GM23338 (cell line): ENCODE results near the gene FOXJ2. TPM values are rescaled to one million over a fixed set of nuclear protein-coding genes. Genes with fewer than 3 reads are reported as not detected.

Experiments used
- ATAC-seq: fragments of 200-7000 bp; cut with Tn5 transposase; 3 replicates; pipeline ENCODE4 v1.9.1; 2020
- DNase-seq: peaks from one replicate; pipeline ENCODE4 v3.0.0-alpha.2; 2015; ENCODE audit warnings: low spot score
- H2AFZ ChIP-seq: fragments of 200-600 bp; sonication (generic); 2 replicates; pipeline ENCODE4 v1.8.0; 2016; ENCODE audit warnings: antibody characterized with exemption, mild to moderate bottlenecking, moderate library complexity
- H3F3A ChIP-seq: fragments of 200-600 bp; sonication (generic); replicated peaks from 2 replicates; pipeline ENCODE4 v1.8.0; 2017; ENCODE audit warnings: antibody characterized with exemption, mixed run types, low read depth
- H3K27ac ChIP-seq: fragments of 200-600 bp; sonication (generic); 2 replicates; pipeline ENCODE4 v1.6.1; 2016; ENCODE audit warnings: low read depth
- H3K27me3 ChIP-seq: fragments of 200-600 bp; sonication (generic); 2 replicates; pipeline ENCODE4 v1.8.0; 2016; ENCODE audit warnings: mild to moderate bottlenecking, mixed run types, moderate library complexity; ENCODE audit not compliant: insufficient read depth
- H3K36me3 ChIP-seq: fragments of 200-600 bp; sonication (generic); 2 replicates; pipeline ENCODE4 v1.8.0; 2016; ENCODE audit warnings: mild to moderate bottlenecking; ENCODE audit not compliant: insufficient read depth
- H3K4me1 ChIP-seq: fragments of 200-600 bp; sonication (generic); 2 replicates; pipeline ENCODE4 v1.8.0; 2016; ENCODE audit warnings: mild to moderate bottlenecking, moderate library complexity; ENCODE audit not compliant: insufficient read depth
- H3K4me2 ChIP-seq: fragments of 200-600 bp; sonication (generic); 2 replicates; pipeline ENCODE4 v1.7.1; 2017; ENCODE audit warnings: mixed run types
- H3K4me3 ChIP-seq: fragments of 200-600 bp; sonication (generic); 2 replicates; pipeline ENCODE4 v1.6.1; 2016; ENCODE audit warnings: mixed run types
- H3K79me2 ChIP-seq: fragments of 200-600 bp; sonication (generic); replicated peaks from 2 replicates; pipeline ENCODE4 v1.8.0; 2017; ENCODE audit warnings: mild to moderate bottlenecking; ENCODE audit not compliant: insufficient read depth
- H3K9me2 ChIP-seq: fragments of 200-600 bp; sonication (generic); 2 replicates; pipeline ENCODE4 v1.8.0; 2017; ENCODE audit not compliant: insufficient read depth
- H4K20me1 ChIP-seq: fragments of 200-600 bp; sonication (generic); replicated peaks from 2 replicates; pipeline ENCODE4 v1.8.0; 2017; ENCODE audit warnings: mild to moderate bottlenecking; ENCODE audit not compliant: insufficient read depth
- H3K27ac Mint-ChIP-seq: 2 replicates; pipeline ENCODE4 v1.8.0; 2020; ENCODE audit warnings: inconsistent platforms, mild to moderate bottlenecking, moderate library complexity, mixed read lengths
- H3K27me3 Mint-ChIP-seq: 3 replicates; pipeline ENCODE4 v1.8.0; 2022; ENCODE audit warnings: low read depth, mild to moderate bottlenecking, moderate library complexity, mixed read lengths, inconsistent platforms; ENCODE audit not compliant: insufficient read depth, poor library complexity
- H3K36me3 Mint-ChIP-seq: 3 replicates; pipeline ENCODE4 v1.8.0; 2021; ENCODE audit warnings: low read depth, mild to moderate bottlenecking, inconsistent platforms, moderate library complexity, mixed read lengths
- H3K4me1 Mint-ChIP-seq: 3 replicates; pipeline ENCODE4 v1.8.0; 2020; ENCODE audit warnings: mild to moderate bottlenecking, inconsistent platforms, mixed read lengths
- H3K4me3 Mint-ChIP-seq: 3 replicates; pipeline ENCODE4 v1.8.0; 2021; ENCODE audit warnings: moderate library complexity, mild to moderate bottlenecking, inconsistent platforms, mixed read lengths
- H3K9me3 Mint-ChIP-seq: 3 replicates; pipeline ENCODE4 v1.8.0; 2020; ENCODE audit warnings: moderate library complexity, mild to moderate bottlenecking, inconsistent platforms, mixed read lengths
- CREB1 ChIP-seq: fragments of 250-450 bp; sonication (Bioruptor Pico); IDR thresholded peaks from 2 replicates; pipeline ENCODE4 v1.5.0; 2020; ENCODE audit warnings: low read depth, mild to moderate bottlenecking, moderate library complexity
- CTCF ChIP-seq, 2 experiments: fragments of 200-600 bp in 1 of 2; sonication (generic) in 1 of 2; conservative IDR thresholded peaks; 2 replicates each; pipeline versions ENCODE4 v1.5.1 to v1.6.1; 2016 to 2017; ENCODE audit warnings: antibody characterized with exemption in 2 of 2, low read depth in 2 of 2, mild to moderate bottlenecking in 2 of 2, moderate library complexity in 1 of 2
- ETS1 ChIP-seq: IDR thresholded peaks from 2 replicates; pipeline ENCODE4 v1.6.1; 2016; ENCODE audit warnings: antibody characterized with exemption
- EZH2 ChIP-seq: fragments of 200-600 bp; sonication (generic); IDR thresholded peaks from one replicate; pipeline ENCODE4 v1.8.0; 2017; ENCODE audit warnings: antibody characterized with exemption, mild to moderate bottlenecking, low read depth; ENCODE audit not compliant: unreplicated experiment
- EZH2phosphoT487 ChIP-seq: fragments of 200-600 bp; sonication (generic); IDR thresholded peaks from one replicate; pipeline ENCODE4 v1.8.1; 2018; ENCODE audit warnings: antibody characterized with exemption; ENCODE audit not compliant: unreplicated experiment
- JUNB ChIP-seq: IDR thresholded peaks from one replicate; pipeline ENCODE4 v1.6.1; 2016; ENCODE audit warnings: antibody characterized with exemption; ENCODE audit not compliant: unreplicated experiment
- NANOG ChIP-seq: IDR thresholded peaks from 2 replicates; pipeline ENCODE4 v1.6.1; 2016; ENCODE audit warnings: antibody characterized with exemption, borderline replicate concordance
- POLR2AphosphoS5 ChIP-seq: IDR thresholded peaks from 2 replicates; pipeline ENCODE4 v1.6.1; 2016; ENCODE audit warnings: antibody characterized with exemption, low read depth
- REST ChIP-seq: IDR thresholded peaks from one replicate; pipeline ENCODE4 v1.6.1; 2018; ENCODE audit warnings: antibody characterized with exemption; ENCODE audit not compliant: unreplicated experiment
- STAT1 ChIP-seq: IDR thresholded peaks from one replicate; pipeline ENCODE4 v1.6.1; 2016; ENCODE audit warnings: antibody characterized with exemption; ENCODE audit not compliant: unreplicated experiment
- ZNF114 ChIP-seq: fragments of 250-450 bp; sonication (Bioruptor Pico); IDR thresholded peaks from 2 replicates; pipeline ENCODE4 v1.5.0; 2020; ENCODE audit warnings: mild to moderate bottlenecking, moderate library complexity
- ZNF331 ChIP-seq: fragments of 250-450 bp; sonication (Bioruptor Pico); IDR thresholded peaks from 2 replicates; pipeline ENCODE4 v1.5.0; 2020; ENCODE audit warnings: low read depth, mild to moderate bottlenecking, moderate library complexity
- polyA plus RNA-seq: library from polyadenylated mRNA; unstranded; fragments of >200 nt; fragmentation: Nextera tagmentation; extraction: Ambion mirVana; gene quantifications from 2 replicates; pipeline ENCODE4 v1.2.1, GENCODE V29; 2016
- total RNA-seq: library from RNA; depleted of rRNA; stranded (reverse); fragments of >200 nt; shearing (Covaris generic); gene quantifications from 2 replicates; pipeline ENCODE4 v1.2.3, GENCODE V29; 2014
- TF ChIP-seq, protein P1 (sequence below): fragments of 250-450 bp; sonication (Bioruptor Pico); IDR thresholded peaks from 2 replicates; pipeline ENCODE4 v1.5.0; 2020; ENCODE audit warnings: mild to moderate bottlenecking, moderate library complexity

The FOXJ2 gene
- total and polyA plus RNA-seq, 2 experiments from 2014 or later: 4.9 to 10.4 TPM

- Histone ChIP-seq H3K36me3 (peaks cover 18% of the 10 kb centered on the region; the same call in 1 of the 2 replicates), H3K4me1 (no peaks in the 10 kb centered on the region), H3F3A (no peaks in the 10 kb centered on the region), H3K27me3 (no peaks in the 10 kb centered on the region), H3K4me3 (no peak overlapping the region), H3K9me2 (no peaks in the 10 kb centered on the region), H3K79me2 (peaks cover 17% of the 10 kb centered on the region), H4K20me1 (no peaks in the 10 kb centered on the region), H3K4me2 (no peak overlapping the region), H2AFZ (no peak overlapping the region), H3K27ac (no peak overlapping the region)
- Mint-ChIP-seq H3K27ac (no peak overlapping the region), H3K4me1 (no peaks in the 10 kb centered on the region), H3K4me3 (no peak overlapping the region), H3K27me3 (no peaks in the 10 kb centered on the region), H3K36me3 (peaks cover 37% of the 10 kb centered on the region), H3K9me3 (no peaks in the 10 kb centered on the region)
- TF ChIP-seq ETS1 (no peak), EZH2 (no peak), EZH2phosphoT487 (no peak), ZNF114 (CRISPR knock-in tag) (no peak), CTCF (conservative IDR thresholded peaks at IDR 0.05; ENCODE audit: low read depth in 2 of 2) (no peak), STAT1 (no peak), NANOG (no peak), CREB1 (CRISPR knock-in tag) (no peak), JUNB (no peak), REST (no peak), ZNF331 (CRISPR knock-in tag) (no peak), POLR2AphosphoS5 (no peak)
- TF ChIP-seq, protein P1, sequence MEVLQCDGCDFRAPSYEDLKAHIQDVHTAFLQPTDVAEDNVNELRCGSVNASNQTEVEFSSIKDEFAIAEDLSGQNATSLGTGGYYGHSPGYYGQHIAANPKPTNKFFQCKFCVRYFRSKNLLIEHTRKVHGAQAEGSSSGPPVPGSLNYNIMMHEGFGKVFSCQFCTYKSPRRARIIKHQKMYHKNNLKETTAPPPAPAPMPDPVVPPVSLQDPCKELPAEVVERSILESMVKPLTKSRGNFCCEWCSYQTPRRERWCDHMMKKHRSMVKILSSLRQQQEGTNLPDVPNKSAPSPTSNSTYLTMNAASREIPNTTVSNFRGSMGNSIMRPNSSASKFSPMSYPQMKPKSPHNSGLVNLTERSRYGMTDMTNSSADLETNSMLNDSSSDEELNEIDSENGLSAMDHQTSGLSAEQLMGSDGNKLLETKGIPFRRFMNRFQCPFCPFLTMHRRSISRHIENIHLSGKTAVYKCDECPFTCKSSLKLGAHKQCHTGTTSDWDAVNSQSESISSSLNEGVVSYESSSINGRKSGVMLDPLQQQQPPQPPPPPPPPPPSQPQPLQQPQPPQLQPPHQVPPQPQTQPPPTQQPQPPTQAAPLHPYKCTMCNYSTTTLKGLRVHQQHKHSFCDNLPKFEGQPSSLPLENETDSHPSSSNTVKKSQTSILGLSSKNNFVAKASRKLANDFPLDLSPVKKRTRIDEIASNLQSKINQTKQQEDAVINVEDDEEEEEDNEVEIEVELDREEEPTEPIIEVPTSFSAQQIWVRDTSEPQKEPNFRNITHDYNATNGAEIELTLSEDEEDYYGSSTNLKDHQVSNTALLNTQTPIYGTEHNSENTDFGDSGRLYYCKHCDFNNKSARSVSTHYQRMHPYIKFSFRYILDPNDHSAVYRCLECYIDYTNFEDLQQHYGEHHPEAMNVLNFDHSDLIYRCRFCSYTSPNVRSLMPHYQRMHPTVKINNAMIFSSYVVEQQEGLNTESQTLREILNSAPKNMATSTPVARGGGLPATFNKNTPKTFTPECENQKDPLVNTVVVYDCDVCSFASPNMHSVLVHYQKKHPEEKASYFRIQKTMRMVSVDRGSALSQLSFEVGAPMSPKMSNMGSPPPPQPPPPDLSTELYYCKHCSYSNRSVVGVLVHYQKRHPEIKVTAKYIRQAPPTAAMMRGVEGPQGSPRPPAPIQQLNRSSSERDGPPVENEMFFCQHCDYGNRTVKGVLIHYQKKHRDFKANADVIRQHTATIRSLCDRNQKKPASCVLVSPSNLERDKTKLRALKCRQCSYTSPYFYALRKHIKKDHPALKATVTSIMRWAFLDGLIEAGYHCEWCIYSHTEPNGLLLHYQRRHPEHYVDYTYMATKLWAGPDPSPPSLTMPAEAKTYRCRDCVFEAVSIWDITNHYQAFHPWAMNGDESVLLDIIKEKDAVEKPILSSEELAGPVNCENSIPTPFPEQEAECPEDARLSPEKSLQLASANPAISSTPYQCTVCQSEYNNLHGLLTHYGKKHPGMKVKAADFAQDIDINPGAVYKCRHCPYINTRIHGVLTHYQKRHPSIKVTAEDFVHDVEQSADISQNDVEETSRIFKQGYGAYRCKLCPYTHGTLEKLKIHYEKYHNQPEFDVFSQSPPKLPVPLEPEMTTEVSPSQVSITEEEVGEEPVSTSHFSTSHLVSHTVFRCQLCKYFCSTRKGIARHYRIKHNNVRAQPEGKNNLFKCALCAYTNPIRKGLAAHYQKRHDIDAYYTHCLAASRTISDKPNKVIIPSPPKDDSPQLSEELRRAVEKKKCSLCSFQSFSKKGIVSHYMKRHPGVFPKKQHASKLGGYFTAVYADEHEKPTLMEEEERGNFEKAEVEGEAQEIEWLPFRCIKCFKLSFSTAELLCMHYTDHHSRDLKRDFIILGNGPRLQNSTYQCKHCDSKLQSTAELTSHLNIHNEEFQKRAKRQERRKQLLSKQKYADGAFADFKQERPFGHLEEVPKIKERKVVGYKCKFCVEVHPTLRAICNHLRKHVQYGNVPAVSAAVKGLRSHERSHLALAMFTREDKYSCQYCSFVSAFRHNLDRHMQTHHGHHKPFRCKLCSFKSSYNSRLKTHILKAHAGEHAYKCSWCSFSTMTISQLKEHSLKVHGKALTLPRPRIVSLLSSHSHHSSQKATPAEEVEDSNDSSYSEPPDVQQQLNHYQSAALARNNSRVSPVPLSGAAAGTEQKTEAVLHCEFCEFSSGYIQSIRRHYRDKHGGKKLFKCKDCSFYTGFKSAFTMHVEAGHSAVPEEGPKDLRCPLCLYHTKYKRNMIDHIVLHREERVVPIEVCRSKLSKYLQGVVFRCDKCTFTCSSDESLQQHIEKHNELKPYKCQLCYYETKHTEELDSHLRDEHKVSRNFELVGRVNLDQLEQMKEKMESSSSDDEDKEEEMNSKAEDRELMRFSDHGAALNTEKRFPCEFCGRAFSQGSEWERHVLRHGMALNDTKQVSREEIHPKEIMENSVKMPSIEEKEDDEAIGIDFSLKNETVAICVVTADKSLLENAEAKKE: no peak
- ATAC-seq (no peak), DNase-seq (no peak)
Observed at GRCh38 chr12:8089716-8090115, 57.2 kb downstream of the FOXJ2 start.
